G401 (cell line): Measurements from ENCODE around the gene ENOSF1. TPM values are rescaled to one million over a fixed set of nuclear protein-coding genes. Genes with fewer than 3 reads are reported as not detected.

Experiments
- DNase-seq: peaks from one replicate; pipeline ENCODE4 v3.0.0-alpha.2; 2015; ENCODE audit warnings: low spot score
- in situ Hi-C: cut with HindIII; loops from 2 replicates; pipeline ENCODE4 v1.10.0; 2016; ENCODE audit warnings: low sequenced_read_pairs, mixed read lengths
- total RNA-seq: library from RNA; depleted of rRNA; stranded (reverse); fragments of >200 nt; shearing (Covaris generic); gene quantifications from 2 replicates; pipeline ENCODE4 v1.2.3, GENCODE V29; 2014; rRNA removed

Gene ENOSF1
- total RNA-seq, 1 experiment from 2014 or later, result 57.1 TPM

DNA sequence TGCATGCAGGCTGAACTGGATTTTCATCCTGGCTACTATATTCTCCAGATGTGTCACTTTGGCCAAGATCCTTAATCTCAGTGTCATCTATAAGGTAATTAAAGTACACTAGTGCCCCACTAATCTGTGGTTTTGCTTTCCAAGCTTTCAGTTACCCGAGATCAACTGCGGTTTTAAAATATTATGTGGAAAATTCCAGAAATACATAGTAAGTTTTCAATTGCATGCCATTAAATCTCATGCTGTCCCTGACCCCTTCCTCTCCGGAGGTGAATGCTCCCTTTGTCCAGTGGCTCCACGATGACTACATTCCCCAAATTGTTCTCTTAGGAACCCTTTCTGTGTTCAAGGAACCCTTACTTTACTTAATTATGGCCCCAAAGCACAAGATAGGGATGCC, 60.3 kb downstream of the ENOSF1 start:
- no peak for DNase-seq
- in situ Hi-C loops, result no loop called here

DNA sequence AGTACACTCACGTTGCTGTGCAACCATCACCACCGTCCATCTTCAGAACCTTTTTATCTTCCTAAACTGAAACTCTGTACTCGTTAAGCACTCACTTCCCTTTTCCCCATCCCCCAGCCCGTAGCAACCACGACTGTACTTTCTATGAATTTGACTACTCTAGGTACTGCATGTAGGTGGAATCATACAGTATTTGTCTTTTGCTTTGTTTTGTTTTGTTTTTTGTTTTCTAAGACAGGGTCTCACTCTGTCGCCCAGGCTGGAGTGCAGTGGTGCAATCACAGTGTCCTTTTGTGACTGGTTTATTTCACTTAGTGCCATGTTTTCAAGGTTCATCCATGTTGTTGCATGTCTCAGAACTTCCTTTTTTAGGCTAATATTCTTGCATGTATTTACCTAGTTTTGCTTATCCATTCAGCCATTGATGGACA, 62.0 kb downstream of the ENOSF1 start:
- DNase-seq, result no peak
- in situ Hi-C loops, result no loop called here

DNA sequence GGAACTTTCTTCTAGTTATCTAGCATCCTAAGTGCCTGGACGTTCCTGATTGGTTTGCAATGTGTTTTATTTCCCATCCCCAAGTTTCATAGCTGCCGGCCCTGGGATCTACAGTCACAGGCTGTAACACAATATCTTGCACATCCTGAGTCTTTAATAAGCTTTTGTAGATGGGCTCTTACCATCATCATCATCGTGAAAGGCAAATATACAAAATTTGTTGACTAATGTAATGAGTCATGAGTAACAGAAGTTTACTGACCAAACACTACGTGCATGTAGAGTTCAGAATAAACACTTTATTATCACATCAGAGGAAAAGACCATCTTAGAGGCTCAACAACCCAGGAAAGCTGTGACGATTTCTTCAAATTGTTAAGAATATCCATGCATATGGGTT, 63.1 kb downstream of the ENOSF1 start:
- no peak for DNase-seq
- in situ Hi-C loops, result no loop called here

DNA sequence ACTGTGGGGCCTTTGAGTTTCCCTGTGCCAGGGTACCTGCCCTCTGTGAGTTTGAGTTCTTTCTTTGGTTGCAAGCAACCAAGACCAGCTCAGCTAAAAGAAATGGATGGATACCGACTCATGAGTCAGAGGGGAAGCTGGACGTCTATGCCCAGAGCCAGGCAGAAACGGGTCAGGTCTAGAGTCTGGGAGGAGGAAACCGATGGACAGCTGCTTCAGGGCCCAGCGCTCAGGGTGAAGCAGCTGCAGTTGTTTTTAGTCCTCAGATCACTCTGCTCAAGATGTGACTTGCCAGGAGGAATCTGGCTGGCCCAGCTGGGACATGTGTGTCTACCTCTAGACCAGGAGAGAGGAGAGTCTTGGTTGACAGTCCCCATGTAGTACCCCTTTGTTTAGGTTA, 65.1 kb downstream of the ENOSF1 start:
- DNase-seq, result no peak
- in situ Hi-C loops, result no loop called here

DNA sequence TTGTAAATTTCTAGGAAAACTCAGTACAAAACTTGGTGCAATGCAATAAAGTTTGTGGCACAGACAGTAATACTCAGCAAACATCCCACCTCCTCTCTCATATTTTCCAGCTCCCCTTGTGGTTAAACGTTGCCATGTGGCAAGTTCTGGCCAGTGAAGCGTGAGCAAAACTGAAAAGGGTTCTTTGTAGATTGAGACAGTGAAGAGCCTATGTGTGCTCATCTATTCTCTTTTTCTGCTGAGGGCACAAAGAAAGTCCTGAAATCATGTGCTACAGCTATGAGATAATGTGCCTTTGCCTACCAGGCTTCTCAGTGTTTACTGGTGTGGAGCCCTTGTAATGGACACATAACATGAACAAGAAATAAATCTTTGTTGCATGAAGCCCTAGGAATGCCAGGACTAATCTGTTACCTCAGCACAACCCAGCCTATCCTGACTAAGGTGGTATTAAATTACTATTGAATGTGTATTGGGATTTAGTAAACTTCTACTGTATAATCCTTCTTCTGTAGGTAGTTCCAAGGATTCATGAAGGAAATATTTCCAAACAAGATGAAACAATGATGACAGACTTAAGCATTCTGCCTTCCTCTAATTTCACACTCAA, 67.9 kb downstream of the ENOSF1 start:
- in situ Hi-C loops, result no loop called here
- no peak for DNase-seq

DNA sequence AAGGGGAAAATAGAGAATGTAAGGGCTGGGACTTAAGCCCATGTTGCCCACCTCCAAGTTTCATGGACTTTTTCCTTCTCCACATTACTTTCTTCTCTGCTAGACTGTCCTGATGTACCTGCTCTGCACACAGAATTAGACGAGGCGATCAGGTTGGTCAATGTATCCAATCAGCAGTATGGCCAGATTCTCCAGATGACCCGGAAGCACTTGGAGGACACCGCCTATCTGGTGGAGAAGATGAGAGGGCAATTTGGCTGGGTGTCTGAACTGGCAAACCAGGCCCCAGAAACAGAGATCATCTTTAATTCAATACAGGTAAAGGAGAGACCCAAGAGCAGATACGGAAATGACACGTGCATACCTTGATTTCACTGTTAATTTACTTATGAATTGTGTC, 71.2 kb downstream of the ENOSF1 start:
- in situ Hi-C loops, result no loop called here
- no peak for DNase-seq

DNA sequence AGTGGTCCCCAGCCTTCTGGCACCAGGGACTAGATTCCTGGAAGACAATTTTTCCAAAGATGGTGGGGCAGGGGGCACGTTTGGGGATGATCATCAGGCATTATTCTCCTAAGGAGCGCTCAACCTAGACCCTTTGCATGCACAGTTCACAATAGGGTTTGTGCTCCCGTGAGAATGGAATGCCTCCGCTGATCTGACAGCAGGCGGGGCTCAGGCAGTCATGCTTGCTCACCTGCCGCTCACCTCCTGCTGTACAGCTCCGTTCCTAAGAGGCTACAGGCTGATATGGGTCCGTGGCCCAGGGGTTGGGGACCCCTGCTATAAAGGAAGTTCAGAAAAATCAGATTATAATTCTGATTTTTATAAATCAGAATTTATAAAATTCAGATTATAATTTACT, 77.3 kb downstream of the ENOSF1 start:
- in situ Hi-C loops, result no loop called here
- DNase-seq, result no peak

DNA sequence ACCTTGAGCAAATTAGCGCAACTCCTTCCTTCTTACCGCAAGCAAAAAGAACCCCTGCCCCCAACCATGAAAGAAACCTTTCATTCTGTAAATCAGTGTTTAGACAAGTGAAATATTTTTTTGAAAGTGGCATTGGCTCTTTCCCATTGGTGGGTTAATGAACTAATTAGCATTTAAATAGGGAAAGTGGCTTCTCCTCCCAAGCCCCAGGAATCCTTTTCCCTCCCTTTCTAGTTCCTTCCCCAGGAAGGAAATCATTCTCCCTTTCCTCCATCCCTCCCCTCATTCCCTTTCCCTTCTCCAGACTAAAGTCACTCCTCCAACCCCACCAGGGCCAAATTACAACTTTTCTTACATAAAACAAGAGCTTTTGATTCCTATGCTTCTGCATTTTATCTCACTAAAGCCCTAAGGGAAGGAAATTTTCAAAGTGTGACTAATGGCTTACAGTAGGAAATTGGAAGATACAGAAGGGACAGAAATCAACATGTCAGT, 77.8 kb downstream of the ENOSF1 start:
- DNase-seq, result no peak
- in situ Hi-C loops, result no loop called here

DNA sequence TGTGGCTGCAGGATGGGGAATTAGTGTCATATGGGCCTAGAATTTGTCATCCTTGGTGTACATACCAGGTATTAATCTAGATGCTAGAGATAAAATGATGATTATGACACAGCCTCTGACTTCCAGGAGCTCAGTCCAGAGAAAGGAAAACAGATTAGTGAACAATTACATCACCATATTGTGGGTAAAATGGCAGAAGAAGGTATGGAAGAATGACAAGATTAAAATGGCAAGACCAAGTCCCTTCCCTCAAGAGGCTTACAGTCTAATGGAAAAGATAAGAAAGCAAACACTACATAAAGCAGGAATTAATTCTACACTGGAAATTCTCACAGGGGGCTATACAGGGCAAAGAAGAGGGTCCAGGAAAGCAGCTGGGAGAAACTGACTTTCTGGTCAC, 80.9 kb downstream of the ENOSF1 start:
- no peak for DNase-seq
- in situ Hi-C loops, result no loop called here

DNA sequence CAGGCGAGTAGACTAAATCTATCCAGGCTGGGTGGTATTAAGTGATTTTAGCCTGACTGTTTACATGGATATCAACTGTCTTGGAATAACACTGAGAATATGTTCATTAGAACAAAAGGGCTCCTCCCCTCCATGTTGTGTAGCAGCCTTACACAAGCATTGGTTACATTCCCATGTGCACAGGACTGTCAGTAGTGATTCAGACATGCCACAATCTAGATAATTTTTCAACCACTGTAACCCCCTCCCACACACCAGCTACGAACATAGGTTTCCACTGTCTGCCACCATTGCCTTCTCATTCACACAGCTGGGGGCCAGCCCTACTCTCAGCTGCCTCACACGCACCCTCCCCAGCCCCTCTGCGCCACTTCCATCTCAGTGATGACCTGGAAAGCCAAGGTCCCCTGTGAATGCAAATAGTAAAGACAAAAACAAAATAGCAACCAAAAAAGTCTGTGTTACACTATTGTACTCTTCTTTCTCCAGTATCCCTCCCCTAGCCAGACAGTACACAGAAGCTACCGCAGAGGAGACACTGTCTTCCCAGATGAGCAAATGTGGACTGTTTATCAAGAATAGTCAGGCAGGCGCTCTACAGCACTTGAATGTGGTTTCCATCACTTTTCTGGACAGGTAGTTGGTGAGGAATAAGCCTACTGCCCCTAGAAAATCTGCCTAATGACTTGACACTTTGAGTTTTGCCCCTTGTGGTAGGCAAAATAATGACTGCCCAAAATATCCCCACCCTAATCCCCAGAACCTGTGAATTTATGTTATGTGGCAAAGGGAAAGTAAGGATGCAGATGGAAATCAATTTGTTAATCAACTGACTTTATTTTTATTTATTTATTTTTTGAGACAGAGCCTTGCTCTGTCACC, 82.9 kb downstream of the ENOSF1 start:
- no peak for DNase-seq
- in situ Hi-C loops, result no loop called here

DNA sequence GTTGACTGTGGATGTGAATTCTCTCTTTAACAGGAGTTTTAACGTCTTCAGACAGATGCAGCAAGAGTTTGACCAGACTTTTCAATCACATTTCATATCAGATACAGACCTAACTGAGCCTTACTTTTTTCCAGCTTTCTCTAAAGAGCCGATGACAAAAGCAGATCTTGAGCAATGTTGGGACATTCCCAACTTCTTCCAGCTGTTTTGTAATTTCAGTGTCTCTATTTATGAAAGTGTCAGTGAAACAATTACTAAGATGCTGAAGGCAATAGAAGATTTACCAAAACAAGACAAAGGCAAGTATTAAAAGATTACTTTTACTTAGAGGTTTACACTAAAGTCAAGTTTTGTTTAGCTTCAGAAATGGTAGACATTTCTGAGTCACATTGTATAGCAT, 85.2 kb downstream of the ENOSF1 start:
- DNase-seq, result no peak
- in situ Hi-C loops, result no loop called here

DNA sequence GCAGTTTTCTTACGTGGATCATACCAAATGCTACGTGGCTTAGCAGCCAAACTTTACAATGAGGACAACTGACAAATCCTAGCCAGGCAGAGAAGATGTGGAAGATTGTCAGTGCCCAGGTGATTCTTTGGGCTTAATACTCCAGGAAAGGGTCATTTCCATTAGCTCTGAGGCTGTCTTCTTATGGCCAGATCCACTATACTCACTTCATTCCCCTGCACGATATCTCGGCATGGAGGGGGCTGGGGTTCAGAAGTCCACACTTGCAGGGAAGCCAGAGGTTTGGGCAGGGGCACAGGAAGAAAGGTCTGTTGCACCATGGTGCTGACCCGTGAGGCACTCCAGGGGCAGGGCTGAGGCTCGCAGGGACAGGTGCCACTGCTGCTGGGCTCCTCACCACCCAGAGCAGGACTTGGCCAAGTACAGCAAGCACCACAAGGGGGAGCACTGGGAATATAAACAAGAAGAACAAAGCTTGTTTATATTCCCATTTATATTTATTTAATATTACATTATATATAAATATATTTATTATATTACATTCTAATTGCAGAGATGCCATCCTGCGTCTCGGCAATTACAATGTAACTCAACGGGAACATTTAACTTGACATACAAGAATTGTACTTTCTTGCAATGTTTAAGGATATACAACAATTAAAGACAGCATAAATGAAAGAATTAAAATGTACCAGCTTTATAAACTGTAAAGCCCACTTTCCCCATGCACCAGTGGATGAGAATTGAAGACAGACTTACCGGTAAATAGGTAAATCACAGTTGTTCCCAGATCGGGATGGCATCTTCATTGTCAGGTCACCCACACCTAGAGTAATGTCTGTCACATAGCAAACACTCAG, 88.4 kb downstream of the ENOSF1 start:
- in situ Hi-C loops, result no loop called here
- DNase-seq, result peak; percentile 43

DNA sequence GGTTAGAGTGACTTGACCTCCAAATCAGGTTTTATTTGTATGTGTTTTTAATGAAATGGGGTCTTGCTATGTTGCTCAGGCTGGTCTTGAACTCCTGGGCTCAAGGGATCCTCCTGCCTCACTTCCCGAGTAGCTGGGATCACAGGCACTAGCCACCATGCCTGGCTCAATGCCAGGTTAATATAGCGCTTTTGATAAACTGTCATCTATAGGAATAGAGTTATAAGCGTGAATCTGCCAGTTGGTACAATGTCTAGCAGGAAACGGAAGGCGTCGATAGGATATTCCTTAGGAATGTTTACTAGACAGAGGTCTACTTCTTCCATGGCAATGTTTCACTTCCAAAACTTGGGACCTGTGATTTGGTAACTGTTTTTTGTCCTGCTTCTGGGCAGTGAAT, 90.1 kb downstream of the ENOSF1 start:
- in situ Hi-C loops, result no loop called here
- DNase-seq, result no peak

DNA sequence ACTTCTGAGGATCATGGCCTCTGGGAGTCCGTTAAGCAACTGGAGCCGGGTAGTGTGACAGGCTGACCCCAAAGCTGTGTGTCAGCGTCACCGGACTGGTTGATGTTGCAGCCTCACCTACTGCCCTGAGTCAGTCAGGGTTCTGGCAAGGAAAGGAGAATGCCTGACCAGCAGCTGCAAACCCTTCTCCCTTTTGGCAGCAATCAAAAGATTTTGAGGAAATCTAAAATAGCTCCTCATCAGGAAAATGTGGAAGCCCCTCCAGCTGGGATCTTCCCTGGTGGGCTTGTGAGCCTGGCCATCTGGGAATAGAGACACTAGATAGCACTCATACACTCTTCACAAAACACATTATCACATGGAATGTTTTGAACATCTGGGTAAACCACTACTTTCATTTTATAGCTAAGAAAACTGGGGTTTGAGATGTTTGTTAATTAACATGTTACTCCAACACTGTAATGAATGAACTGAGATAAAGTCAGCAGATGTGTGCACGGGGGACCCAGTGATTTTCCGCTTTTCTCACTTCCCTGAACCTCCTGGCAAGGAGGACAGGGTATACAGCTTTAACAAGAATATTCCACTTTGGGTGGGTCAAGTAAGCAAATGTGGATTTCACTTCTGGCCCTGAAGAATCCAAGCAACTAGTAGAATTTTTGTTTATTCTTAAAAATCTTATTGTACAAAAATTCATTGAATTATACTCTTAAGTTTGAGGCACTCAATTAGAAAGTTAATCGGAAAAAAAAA, 91.0 kb downstream of the ENOSF1 start:
- in situ Hi-C loops, result no loop called here
- DNase-seq, result no peak

Other genes starting within 250 kb of the ENOSF1 start
- 0.86 and 2.4 TPM in 2 replicates for gene COLEC12, start 211.9 kb downstream of the ENOSF1 start, total RNA-seq
- gene CETN1, start 132.2 kb downstream of the ENOSF1 start, total RNA-seq, result not detected in 2 replicates
- gene CLUL1, start 115.6 kb downstream of the ENOSF1 start, total RNA-seq, result 1.3 TPM in 1 of 2 replicates, not detected in the other
- 136 and 166 TPM in 2 replicates for gene TYMS, start 55.0 kb downstream of the ENOSF1 start, total RNA-seq
- 71.8 and 81.9 TPM in 2 replicates for gene YES1, start 99.6 kb upstream of the ENOSF1 start, total RNA-seq
- gene ADCYAP1, start 192.2 kb upstream of the ENOSF1 start, total RNA-seq, result 5.0 and 13.9 TPM in 2 replicates